ENCODE results near the gene TCF7L1. TPM values are rescaled to one million over a fixed set of nuclear protein-coding genes. Genes with fewer than 3 reads are reported as not detected.

TCF7L1 gene
- total RNA-seq, 1 donor from 2014 or later: 15.5 TPM

GRCh38 chr2:85251070-85251616 lies 118.0 kb downstream of the TCF7L1 start:
- DNase-seq (ENCODE audit: low spot score): no peak

GRCh38 chr2:85253890-85254289 lies 120.7 kb downstream of the TCF7L1 start:
- no peak for DNase-seq (ENCODE audit: low spot score)

GRCh38 chr2:85254540-85255300 lies 121.5 kb downstream of the TCF7L1 start:
- no peak for DNase-seq (ENCODE audit: low spot score)

GRCh38 chr2:85255456-85255812 lies 122.2 kb downstream of the TCF7L1 start:
- no peak for DNase-seq (ENCODE audit: low spot score)

- DNase-seq (ENCODE audit: low spot score): peak; percentile 70
Measured at GRCh38 chr2:85255813-85256594, 122.8 kb downstream of the TCF7L1 start.

GRCh38 chr2:85257359-85257969 lies 124.3 kb downstream of the TCF7L1 start:
- DNase-seq (ENCODE audit: low spot score): no peak

GRCh38 chr2:85257970-85258605 lies 124.9 kb downstream of the TCF7L1 start:
- DNase-seq (ENCODE audit: low spot score): no peak

- no peak for DNase-seq (ENCODE audit: low spot score)
Measured at GRCh38 chr2:85259101-85259590, 126.0 kb downstream of the TCF7L1 start.

GRCh38 chr2:85259879-85260278 lies 126.7 kb downstream of the TCF7L1 start:
- no peak for DNase-seq (ENCODE audit: low spot score)

- no peak for DNase-seq (ENCODE audit: low spot score)
Measured at GRCh38 chr2:85263591-85263990, 130.4 kb downstream of the TCF7L1 start.

- no peak for DNase-seq (ENCODE audit: low spot score)
Measured at GRCh38 chr2:85264471-85264870, 131.3 kb downstream of the TCF7L1 start.

- DNase-seq (ENCODE audit: low spot score): no peak
Measured at GRCh38 chr2:85265304-85265703, 132.1 kb downstream of the TCF7L1 start.

- peak; percentile 66 for DNase-seq (ENCODE audit: low spot score)
Measured at GRCh38 chr2:85266146-85267041, 133.2 kb downstream of the TCF7L1 start.

- no peak for DNase-seq (ENCODE audit: low spot score)
Measured at GRCh38 chr2:85269959-85270358, 136.8 kb downstream of the TCF7L1 start.

- DNase-seq (ENCODE audit: low spot score): no peak
Measured at GRCh38 chr2:85272357-85272756, 139.2 kb downstream of the TCF7L1 start.

GRCh38 chr2:85273738-85274731 lies 140.8 kb downstream of the TCF7L1 start:
- peak; percentile 61 for DNase-seq (ENCODE audit: low spot score)

GRCh38 chr2:85275984-85276540 lies 142.9 kb downstream of the TCF7L1 start:
- DNase-seq (ENCODE audit: low spot score): no peak

GRCh38 chr2:85276571-85277118 lies 143.5 kb downstream of the TCF7L1 start:
- DNase-seq (ENCODE audit: low spot score): no peak

All from ureter (tissue), 1 donor.